ENCODE measurements around the gene SYT10.
"Not testable (repeated sequence)": the region's sequence is repeated elsewhere in the genome, so short reads cannot be mapped to it uniquely, and the experiment has no call there.

Gene SYT10

DNA sequence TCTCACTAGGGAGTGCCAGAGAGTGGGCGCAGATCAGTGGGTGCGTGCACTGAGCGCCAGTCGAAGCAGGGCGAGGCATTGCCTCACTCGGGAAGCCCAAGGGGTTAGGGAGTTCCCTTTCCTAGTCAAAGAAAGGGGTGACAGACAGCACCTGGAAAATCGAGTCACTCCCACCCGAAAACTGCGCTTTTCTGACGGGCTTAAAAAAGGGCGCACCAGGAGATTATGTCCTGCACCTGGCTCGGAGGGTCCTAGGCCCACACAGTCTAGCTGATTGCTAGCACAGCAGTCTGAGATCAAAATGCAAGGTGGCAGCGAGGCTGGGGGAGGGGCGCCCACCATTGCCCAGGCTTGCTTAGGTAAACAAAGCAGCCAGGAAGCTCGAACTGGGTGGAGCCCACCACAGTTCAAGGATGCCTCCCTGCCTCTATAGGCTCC is 107.6 kb downstream of the SYT10 start:
- DNase-seq: not testable (repeated sequence)

GRCh38 chr12:33330940-33331339 is 108.7 kb downstream of the SYT10 start:
- DNase-seq: no peak
